Omental fat pad (tissue), 4 donors: ENCODE measurements around the gene ECI1. TPM values are rescaled to one million over a fixed set of nuclear protein-coding genes. Genes with fewer than 3 reads are reported as not detected.

Experiments
- ATAC-seq: fragments of 150-250 bp; one replicate; pipeline ENCODE4 v1.9.1; 2016; ENCODE audit warnings: mild to moderate bottlenecking, moderate library complexity; ENCODE audit not compliant: low FRiP score
- DNase-seq: peaks from one replicate; pipeline ENCODE4 v3.0.0-alpha.2; 2019; ENCODE audit warnings: low spot score
- total RNA-seq, 4 donors: library from RNA; depleted of rRNA; stranded (reverse); fragments of >200 nt; gene quantifications; one replicate each; pipeline ENCODE4 v1.1.0, GENCODE V29; 2016
- TF ChIP-seq, protein P1 (sequence below), 3 donors: fragments of 450-650 bp; IDR thresholded peaks; one replicate each; pipeline ENCODE4 v1.5.1; 2016 to 2017; ENCODE audit warnings: antibody characterized with exemption in 3 of 3, mild to moderate bottlenecking in 3 of 3, moderate library complexity in 2 of 3

ECI1 gene
- total RNA-seq, 4 donors from 2014 or later = 26.2 to 66.5 (median 38.4) TPM

DNA sequence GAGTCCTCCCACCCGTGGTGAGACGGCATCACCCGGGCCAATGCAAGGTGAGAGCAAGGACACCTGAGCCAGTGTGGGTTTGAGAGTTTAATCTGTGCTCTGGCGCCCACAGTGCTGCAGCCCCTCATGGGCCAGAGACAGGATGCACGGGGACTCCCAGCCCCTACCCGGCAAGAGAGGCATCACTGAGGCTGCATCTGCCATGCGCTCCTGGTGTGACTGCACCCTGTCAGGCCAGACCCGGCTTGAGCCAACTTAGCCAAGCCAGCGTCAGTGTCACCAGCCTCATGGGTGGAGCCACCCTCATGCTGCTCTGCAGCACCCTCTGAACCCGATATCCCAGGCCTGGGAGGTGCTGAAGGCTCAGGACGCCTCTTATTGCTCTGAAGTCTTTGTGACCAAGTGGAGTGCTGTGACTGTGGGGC lies 39.5 kb downstream of the ECI1 start:
- DNase-seq = no peak
- TF ChIP-seq, protein P1, sequence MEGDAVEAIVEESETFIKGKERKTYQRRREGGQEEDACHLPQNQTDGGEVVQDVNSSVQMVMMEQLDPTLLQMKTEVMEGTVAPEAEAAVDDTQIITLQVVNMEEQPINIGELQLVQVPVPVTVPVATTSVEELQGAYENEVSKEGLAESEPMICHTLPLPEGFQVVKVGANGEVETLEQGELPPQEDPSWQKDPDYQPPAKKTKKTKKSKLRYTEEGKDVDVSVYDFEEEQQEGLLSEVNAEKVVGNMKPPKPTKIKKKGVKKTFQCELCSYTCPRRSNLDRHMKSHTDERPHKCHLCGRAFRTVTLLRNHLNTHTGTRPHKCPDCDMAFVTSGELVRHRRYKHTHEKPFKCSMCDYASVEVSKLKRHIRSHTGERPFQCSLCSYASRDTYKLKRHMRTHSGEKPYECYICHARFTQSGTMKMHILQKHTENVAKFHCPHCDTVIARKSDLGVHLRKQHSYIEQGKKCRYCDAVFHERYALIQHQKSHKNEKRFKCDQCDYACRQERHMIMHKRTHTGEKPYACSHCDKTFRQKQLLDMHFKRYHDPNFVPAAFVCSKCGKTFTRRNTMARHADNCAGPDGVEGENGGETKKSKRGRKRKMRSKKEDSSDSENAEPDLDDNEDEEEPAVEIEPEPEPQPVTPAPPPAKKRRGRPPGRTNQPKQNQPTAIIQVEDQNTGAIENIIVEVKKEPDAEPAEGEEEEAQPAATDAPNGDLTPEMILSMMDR (IDR thresholded peaks at IDR 0.05) = no peak
- ATAC-seq = no peak

DNA sequence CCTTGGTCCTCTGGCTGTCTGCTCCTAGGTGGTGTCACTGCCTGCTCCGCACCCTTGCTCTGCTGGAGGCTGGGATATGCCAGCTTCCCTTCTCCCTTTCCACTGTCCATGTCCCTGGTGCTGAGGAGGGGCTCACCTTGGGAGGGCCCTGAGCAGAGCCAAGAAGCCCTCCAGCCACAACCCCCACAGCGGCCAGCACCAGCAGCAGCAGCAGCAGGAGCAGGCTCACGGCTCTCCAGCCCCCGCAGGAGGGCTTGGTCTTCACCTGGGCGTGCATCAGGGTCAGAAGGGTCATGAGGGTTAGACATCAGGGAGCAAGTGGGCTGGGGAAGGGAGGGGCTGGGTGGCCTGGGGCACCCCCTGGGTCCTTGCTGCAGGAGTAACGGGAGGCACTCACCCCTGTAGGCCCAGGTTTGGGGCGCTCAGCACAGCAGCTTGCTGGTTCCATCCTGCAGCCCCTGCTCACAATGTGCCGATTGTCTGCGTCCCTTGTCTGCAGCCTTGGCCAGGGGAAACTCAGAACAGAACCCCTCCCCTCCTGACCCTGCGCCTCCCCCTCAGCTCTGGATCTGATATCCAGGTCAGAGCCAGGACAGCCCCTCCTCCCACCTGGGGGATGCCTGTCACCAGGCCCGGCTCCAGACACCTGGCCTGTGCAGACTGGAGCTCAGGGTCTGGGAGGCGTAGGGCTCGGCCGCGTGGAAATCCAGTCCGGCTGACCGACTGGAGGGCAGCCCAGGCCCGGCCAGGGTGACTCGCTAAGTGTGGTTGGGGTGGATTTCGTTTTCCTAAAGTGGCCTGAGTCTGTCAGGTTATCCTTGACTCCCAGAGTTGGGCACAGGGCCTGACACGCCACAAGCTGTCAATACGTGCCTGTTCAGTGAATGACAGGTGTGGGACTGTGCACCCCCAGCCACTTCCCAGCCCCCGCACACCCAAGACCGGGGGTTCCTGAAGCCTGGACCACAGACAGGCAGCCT lies 40.7 kb downstream of the ECI1 start, which contains the start of gene BRICD5:
TSS of gene BRICD5 (minus strand) at position 478 of the 980 bp plus-strand sequence. CDS start at position 448, 30 bp downstream.
- TF ChIP-seq, protein P1 (IDR thresholded peaks at IDR 0.05) = no peak
- DNase-seq (no peak), ATAC-seq (no peak)

DNA sequence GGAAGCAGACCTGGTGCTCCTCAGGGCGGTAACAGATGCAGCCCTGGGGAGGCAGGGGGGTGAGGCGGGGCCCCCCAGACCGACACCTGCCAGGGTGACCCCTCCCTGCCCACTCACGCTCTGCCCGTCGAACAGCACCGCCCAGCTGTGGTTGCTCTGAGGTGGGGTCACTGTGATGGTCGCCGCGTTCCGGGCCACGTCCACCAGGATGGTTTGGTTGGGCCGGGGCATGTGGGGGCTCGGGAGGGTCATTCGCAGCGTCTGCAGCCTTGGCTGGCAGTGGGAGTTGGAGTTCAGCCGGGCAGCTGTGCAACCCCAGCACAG lies 41.4 kb downstream of the ECI1 start:
- ATAC-seq = no peak
- no peak for DNase-seq
- TF ChIP-seq, protein P1 (IDR thresholded peaks at IDR 0.05) = no peak

DNA sequence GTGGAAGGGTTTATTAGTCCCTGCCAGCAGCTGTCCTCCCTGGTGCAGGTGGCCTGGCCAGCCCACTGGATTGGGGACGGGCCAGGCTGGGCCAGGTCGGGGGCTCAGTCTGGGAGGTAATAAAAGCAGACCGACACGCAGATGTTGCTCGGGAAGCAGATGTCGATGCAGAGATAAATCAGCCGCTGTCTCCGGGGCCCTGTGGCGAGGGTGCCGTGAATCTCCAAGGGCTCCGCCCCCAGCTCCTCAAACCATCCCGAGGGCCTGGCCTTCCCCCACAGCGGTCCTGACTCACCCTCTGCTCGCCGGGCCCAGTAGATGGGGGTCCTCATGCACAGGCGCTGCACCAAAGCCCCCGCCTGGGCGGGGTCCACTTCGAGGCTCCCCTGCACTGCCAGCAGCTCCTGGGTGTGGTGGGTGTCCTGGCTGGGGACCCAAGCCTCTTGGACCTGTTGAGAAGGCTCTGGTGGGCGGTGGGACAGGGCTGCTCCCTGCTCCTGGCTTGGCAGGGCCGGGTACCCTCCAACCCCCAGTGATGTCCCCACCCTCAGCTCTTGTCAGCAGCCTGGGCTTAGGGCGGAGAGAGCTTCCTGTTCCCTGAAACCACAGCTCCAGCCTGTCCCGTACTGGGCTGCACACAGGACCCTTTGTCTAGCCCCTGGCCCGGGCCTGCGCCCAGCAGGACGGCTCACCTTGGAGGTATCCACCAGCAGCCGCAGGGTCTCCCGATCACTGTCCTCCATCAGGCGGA lies 42.0 kb downstream of the ECI1 start:
- DNase-seq = no peak
- no peak for ATAC-seq
- TF ChIP-seq, protein P1 (IDR thresholded peaks at IDR 0.05) = no peak

DNA sequence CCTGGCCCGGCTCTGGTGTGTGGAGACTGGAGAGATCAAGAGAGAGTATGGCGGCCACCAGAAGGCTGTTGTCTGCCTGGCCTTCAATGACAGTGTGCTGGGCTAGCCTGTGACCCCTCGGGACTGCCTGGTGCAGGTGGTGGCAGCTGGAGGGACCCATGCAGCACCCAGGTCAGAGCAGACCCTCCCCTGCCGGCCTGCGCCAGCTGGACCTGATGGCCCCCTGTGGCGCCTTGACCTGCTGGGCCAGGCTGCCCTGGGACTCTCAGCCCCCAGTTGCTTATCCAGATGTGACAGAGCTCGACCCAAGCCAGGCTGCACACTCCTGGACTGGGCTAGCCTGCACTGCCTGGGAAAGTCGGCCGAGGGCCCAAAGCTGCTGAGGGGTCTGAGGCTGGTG lies 42.6 kb downstream of the ECI1 start:
- ATAC-seq (no peak), DNase-seq (no peak)
- TF ChIP-seq, protein P1 (IDR thresholded peaks at IDR 0.05) = no peak

DNA sequence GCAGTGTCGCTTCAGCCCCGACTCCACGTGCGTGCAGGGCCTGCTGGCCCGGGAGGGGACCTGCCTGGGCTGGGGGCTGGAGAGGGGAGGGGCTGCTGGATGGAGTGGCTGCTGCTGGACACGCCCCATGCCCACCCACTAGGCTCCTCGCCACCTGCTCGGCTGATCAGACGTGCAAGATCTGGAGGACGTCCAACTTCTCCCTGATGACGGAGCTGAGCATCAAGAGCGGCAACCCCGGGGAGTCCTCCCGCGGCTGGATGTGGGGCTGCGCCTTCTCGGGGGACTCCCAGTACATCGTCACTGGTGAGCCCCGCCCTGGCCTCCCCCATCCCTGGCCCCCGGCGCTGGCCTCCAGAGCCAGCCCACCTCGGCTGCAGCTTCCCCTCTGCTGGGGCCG lies 43.1 kb downstream of the ECI1 start:
- ATAC-seq (no peak), DNase-seq (no peak)
- TF ChIP-seq, protein P1 (IDR thresholded peaks at IDR 0.05) = no peak
